Suprapubic skin (tissue), 3 donors: ENCODE measurements around the gene CDK5.

Experiments used
- POLR2AphosphoS5 ChIP-seq, 3 donors: sonication (generic); formaldehyde crosslinking; IDR thresholded peaks; one replicate each; pipeline ENCODE4 v1.6.1; 2017; ENCODE audit warnings: antibody characterized with exemption in 3 of 3
- TF ChIP-seq, protein P1 (sequence below), 2 donors: fragments of 200-600 bp in 1 of 2; fragments of 450-650 bp in 1 of 2; sonication (generic) in 1 of 2; IDR thresholded peaks; one replicate each; pipeline ENCODE4 v1.5.1; 2016 to 2019; ENCODE audit warnings: antibody characterized with exemption in 2 of 2, mild to moderate bottlenecking in 1 of 2, moderate library complexity in 1 of 2

DNA sequence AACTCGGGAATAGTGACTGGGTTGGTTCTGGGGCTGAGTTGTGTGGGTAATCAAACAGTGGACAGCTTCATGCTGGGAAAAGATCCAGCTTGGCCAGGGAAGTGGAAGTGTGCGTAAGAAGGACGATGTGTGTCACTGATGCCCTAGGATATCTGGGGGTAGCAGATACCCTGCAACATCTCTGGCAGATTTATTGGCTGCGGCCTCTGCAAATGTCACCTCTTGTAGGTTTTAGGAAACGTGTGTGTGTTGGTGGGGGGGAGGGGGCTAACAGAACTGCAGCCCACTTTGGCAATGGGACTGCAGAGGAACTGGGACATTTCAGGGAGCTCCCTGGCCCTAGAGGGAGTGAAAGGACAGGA is 27.6 kb upstream of the CDK5 start:
- TF ChIP-seq, protein P1, sequence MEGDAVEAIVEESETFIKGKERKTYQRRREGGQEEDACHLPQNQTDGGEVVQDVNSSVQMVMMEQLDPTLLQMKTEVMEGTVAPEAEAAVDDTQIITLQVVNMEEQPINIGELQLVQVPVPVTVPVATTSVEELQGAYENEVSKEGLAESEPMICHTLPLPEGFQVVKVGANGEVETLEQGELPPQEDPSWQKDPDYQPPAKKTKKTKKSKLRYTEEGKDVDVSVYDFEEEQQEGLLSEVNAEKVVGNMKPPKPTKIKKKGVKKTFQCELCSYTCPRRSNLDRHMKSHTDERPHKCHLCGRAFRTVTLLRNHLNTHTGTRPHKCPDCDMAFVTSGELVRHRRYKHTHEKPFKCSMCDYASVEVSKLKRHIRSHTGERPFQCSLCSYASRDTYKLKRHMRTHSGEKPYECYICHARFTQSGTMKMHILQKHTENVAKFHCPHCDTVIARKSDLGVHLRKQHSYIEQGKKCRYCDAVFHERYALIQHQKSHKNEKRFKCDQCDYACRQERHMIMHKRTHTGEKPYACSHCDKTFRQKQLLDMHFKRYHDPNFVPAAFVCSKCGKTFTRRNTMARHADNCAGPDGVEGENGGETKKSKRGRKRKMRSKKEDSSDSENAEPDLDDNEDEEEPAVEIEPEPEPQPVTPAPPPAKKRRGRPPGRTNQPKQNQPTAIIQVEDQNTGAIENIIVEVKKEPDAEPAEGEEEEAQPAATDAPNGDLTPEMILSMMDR (IDR thresholded peaks at IDR 0.05): no peak
- no peak for TF ChIP-seq POLR2AphosphoS5 (IDR thresholded peaks at IDR 0.05)
